Measurements from ENCODE around the gene NFXL1.

NFXL1 gene

GRCh38 chr4:47849466-47849865 lies 64.9 kb downstream of the NFXL1 start:
- no peaks in the 10 kb centered on the region for H3K4me1 ChIP-seq (ENCODE audit: control insufficient read depth, low read length)
- no peaks in the 10 kb centered on the region for H3K79me2 ChIP-seq (ENCODE audit: control insufficient read depth, low read length)
- no peak overlapping the region for H3K4me2 ChIP-seq (ENCODE audit: low read length)
- H3K4me3 ChIP-seq (ENCODE audit: low read length): no peak overlapping the region
- no peaks in the 10 kb centered on the region for H3K9me3 ChIP-seq (ENCODE audit: control insufficient read depth, insufficient read depth, low read length)
- no peaks in the 10 kb centered on the region for H3K27me3 ChIP-seq (ENCODE audit: control insufficient read depth, low read length)
- peaks cover 57% of the 10 kb centered on the region for H3K36me3 ChIP-seq (ENCODE audit: control insufficient read depth, low read length)
- no peaks in the 10 kb centered on the region; the same call in none of the 2 replicates for H3F3A ChIP-seq (ENCODE audit: control insufficient read depth, insufficient read depth)
- no peaks in the 10 kb centered on the region for H3K9me2 ChIP-seq (replicated peaks; ENCODE audit: control insufficient read depth, low read length)
- no peak overlapping the region for H3K27ac ChIP-seq (ENCODE audit: low read depth, low read length)
- H4K20me1 ChIP-seq (ENCODE audit: control insufficient read depth, insufficient read depth, low read depth, low read length): no peaks in the 10 kb centered on the region
- TF ChIP-seq CTCF (IDR thresholded peaks at IDR 0.05; ENCODE audit: low read depth, low read length, poor library complexity, severe bottlenecking) (no peak), EZH2phosphoT487 (IDR thresholded peaks at IDR 0.05; ENCODE audit: borderline replicate concordance, low read length) (no peak)

GRCh38 chr4:47848041-47848440 lies 66.3 kb downstream of the NFXL1 start:
- no peak overlapping the region for H3K4me3 ChIP-seq (ENCODE audit: low read length)
- no peaks in the 10 kb centered on the region for H4K20me1 ChIP-seq (ENCODE audit: control insufficient read depth, insufficient read depth, low read depth, low read length)
- no peaks in the 10 kb centered on the region for H3K27me3 ChIP-seq (ENCODE audit: control insufficient read depth, low read length)
- H3K9me2 ChIP-seq (replicated peaks; ENCODE audit: control insufficient read depth, low read length): no peaks in the 10 kb centered on the region
- no peak overlapping the region for H3K27ac ChIP-seq (ENCODE audit: low read depth, low read length)
- TF ChIP-seq EZH2phosphoT487 (IDR thresholded peaks at IDR 0.05; ENCODE audit: borderline replicate concordance, low read length) (no peak), CTCF (IDR thresholded peaks at IDR 0.05; ENCODE audit: low read depth, low read length, poor library complexity, severe bottlenecking) (no peak)
- H3K79me2 ChIP-seq (ENCODE audit: control insufficient read depth, low read length): no peaks in the 10 kb centered on the region
- no peaks in the 10 kb centered on the region; the same call in none of the 2 replicates for H3F3A ChIP-seq (ENCODE audit: control insufficient read depth, insufficient read depth)
- no peak overlapping the region for H3K4me2 ChIP-seq (ENCODE audit: low read length)
- H3K9me3 ChIP-seq (ENCODE audit: control insufficient read depth, insufficient read depth, low read length): no peaks in the 10 kb centered on the region
- H3K4me1 ChIP-seq (ENCODE audit: control insufficient read depth, low read length): no peaks in the 10 kb centered on the region
- H3K36me3 ChIP-seq (ENCODE audit: control insufficient read depth, low read length): peaks cover 53% of the 10 kb centered on the region

GRCh38 chr4:47842985-47843384 lies 71.4 kb downstream of the NFXL1 start:
- no peak for TF ChIP-seq CTCF (IDR thresholded peaks at IDR 0.05; ENCODE audit: low read depth, low read length, poor library complexity, severe bottlenecking)
- no peak for TF ChIP-seq EZH2phosphoT487 (IDR thresholded peaks at IDR 0.05; ENCODE audit: borderline replicate concordance, low read length)
- Histone ChIP-seq H3K9me2 (replicated peaks; ENCODE audit: control insufficient read depth, low read length) (no peaks in the 10 kb centered on the region), H3K4me3 (ENCODE audit: low read length) (no peak overlapping the region), H3K4me2 (ENCODE audit: low read length) (no peak overlapping the region), H3K36me3 (ENCODE audit: control insufficient read depth, low read length) (peaks cover 21% of the 10 kb centered on the region), H3K79me2 (ENCODE audit: control insufficient read depth, low read length) (no peaks in the 10 kb centered on the region), H3F3A (ENCODE audit: control insufficient read depth, insufficient read depth) (peaks cover 15% of the 10 kb centered on the region), H4K20me1 (ENCODE audit: control insufficient read depth, insufficient read depth, low read depth, low read length) (no peaks in the 10 kb centered on the region), H3K27me3 (ENCODE audit: control insufficient read depth, low read length) (peaks cover under 1% of the 10 kb centered on the region), H3K27ac (ENCODE audit: low read depth, low read length) (no peak overlapping the region), H3K9me3 (ENCODE audit: control insufficient read depth, insufficient read depth, low read length) (no peaks in the 10 kb centered on the region), H3K4me1 (ENCODE audit: control insufficient read depth, low read length) (peaks cover 4% of the 10 kb centered on the region)

Data from DOHH2 (cell line).